ENCODE measurements around the gene RAB3B. TPM values are rescaled to one million over a fixed set of nuclear protein-coding genes. Genes with fewer than 3 reads are reported as not detected.
A peak's percentile ranks its signal among the peaks of the same experiment; 100 is the strongest.
"Not testable (repeated sequence)": the region's sequence is repeated elsewhere in the genome, so short reads cannot be mapped to it uniquely, and the experiment has no call there.

Gene RAB3B
- total and polyA plus RNA-seq, 2 experiments from 2014 or later, result 1.5 to 6.9 TPM

DNA sequence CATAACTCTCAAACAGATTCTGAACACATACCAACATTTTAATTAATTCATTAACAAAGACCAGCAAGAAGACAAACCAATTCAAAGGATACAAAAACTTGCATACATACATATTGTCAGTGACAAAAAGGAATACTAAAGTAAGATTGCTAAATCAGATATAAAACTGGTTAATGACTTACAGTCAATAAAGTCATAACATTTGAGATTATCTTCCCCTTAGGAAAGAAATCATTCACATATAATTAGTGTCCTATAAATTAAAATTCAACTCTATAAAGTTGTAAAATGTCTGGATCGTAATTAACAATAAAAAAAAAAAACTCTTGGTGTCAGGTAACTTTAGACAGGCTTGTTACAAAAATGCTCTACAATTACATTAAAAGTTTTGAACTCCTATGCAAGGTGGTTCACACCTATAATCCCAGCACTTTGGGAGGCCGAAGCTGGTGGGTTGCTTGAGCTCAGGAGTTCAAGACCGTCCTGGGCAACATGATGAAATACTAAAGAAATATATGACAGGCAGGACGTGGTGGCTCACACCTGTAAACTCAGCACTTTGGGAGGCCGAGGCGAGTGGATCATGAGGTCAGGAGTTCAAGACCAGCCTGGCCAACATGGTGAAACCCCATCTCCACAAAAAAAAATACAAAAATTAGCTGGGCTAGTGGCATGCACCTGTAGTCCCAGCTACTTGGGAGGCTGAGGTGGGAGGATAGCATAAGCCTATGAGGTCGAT is 17.7 kb upstream of the RAB3B start:
- Histone ChIP-seq H3K36me3 (no peaks in the 10 kb centered on the region), H3K4me3 (no peak overlapping the region), H3K27me3 (no peaks in the 10 kb centered on the region), H3K4me1 (ENCODE audit: low read depth) (no peaks in the 10 kb centered on the region), H3K27ac (no peak overlapping the region), H3K9me3 (ENCODE audit: low read depth) (no peaks in the 10 kb centered on the region)
- DNase-seq (ENCODE audit: low read depth in 1 of 2, low spot score in 1 of 2), result no peak
- TF ChIP-seq CTCF (IDR thresholded peaks at IDR 0.05; ENCODE audit: low read depth, low read length), result no peak

DNA sequence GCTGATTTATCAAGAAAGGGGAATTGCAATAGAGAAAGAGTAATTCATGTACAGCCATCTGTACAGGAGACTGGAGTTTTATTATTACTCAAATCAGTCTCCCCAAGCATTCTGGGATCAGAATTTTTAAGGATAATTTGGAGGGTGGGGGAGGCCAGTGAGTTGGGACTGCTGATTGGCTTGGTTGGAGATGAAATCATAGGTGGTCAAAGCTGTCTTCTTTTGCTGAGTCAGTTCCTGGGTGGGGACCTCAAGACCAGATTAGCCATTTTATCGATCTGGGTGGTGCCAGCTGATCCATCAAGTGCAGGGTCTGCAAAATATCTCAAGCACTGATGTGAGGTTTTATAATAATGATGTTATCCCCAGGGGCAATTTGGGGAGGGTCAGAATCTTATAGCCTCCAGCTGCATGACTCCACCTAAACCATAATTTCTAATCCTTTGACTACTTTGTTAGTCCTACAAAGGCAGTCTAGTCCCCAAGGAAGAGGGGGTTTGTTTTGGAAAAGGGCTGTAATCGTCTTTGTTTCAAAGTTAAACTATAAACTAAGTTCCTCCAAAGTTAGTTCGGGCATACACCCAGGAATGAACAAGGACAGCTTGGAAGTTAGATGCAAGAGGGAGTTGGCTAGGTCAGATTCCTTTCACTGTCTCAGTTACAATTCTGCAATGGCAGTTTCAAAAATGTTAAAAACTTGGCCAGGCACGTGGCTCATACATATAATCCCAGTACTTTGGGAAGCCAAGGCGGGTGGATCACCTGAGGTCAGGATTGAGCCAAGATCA is 16.9 kb upstream of the RAB3B start:
- no peak for DNase-seq (ENCODE audit: low read depth in 1 of 2, low spot score in 1 of 2)
- H3K27ac ChIP-seq, result no peak overlapping the region
- H3K9me3 ChIP-seq (ENCODE audit: low read depth), result no peaks in the 10 kb centered on the region
- H3K4me1 ChIP-seq (ENCODE audit: low read depth), result no peaks in the 10 kb centered on the region
- H3K4me3 ChIP-seq, result no peak overlapping the region
- H3K27me3 ChIP-seq, result no peaks in the 10 kb centered on the region
- TF ChIP-seq CTCF (IDR thresholded peaks at IDR 0.05; ENCODE audit: low read depth, low read length), result no peak
- H3K36me3 ChIP-seq, result no peaks in the 10 kb centered on the region

GRCh38 chr1:52006081-52006553 is 15.6 kb upstream of the RAB3B start:
- not testable (repeated sequence) for DNase-seq (ENCODE audit: low read depth in 1 of 2, low spot score in 1 of 2)

GRCh38 chr1:52005548-52005947 is 15.0 kb upstream of the RAB3B start:
- H3K36me3 ChIP-seq, H3K27ac ChIP-seq, H3K4me3 ChIP-seq: not testable (repeated sequence)

More at GRCh38 chr1:52006081-52006553, 15.6 kb upstream of the RAB3B start:
- H3K9me3 ChIP-seq (ENCODE audit: low read depth); H3K4me3 ChIP-seq; H3K27me3 ChIP-seq; H3K36me3 ChIP-seq; H3K27ac ChIP-seq; H3K4me1 ChIP-seq (ENCODE audit: low read depth): not testable (repeated sequence)

GRCh38 chr1:52003877-52004276 is 13.4 kb upstream of the RAB3B start:
- DNase-seq (ENCODE audit: low read depth in 1 of 2, low spot score in 1 of 2), result no peak
- TF ChIP-seq CTCF (IDR thresholded peaks at IDR 0.05; ENCODE audit: low read depth, low read length), result no peak
- H3K36me3 ChIP-seq, result no peaks in the 10 kb centered on the region
- H3K9me3 ChIP-seq (ENCODE audit: low read depth), result no peaks in the 10 kb centered on the region
- H3K4me1 ChIP-seq (ENCODE audit: low read depth), result no peaks in the 10 kb centered on the region
- no peak overlapping the region for H3K4me3 ChIP-seq
- no peak overlapping the region for H3K27ac ChIP-seq
- no peaks in the 10 kb centered on the region for H3K27me3 ChIP-seq

More at GRCh38 chr1:52005548-52005947, 15.0 kb upstream of the RAB3B start:
- not testable (repeated sequence) for H3K4me1 ChIP-seq (ENCODE audit: low read depth); H3K27me3 ChIP-seq; H3K9me3 ChIP-seq (ENCODE audit: low read depth)
- DNase-seq (ENCODE audit: low read depth in 1 of 2, low spot score in 1 of 2), result peak in 1 of 2 donors; percentile 53

DNA sequence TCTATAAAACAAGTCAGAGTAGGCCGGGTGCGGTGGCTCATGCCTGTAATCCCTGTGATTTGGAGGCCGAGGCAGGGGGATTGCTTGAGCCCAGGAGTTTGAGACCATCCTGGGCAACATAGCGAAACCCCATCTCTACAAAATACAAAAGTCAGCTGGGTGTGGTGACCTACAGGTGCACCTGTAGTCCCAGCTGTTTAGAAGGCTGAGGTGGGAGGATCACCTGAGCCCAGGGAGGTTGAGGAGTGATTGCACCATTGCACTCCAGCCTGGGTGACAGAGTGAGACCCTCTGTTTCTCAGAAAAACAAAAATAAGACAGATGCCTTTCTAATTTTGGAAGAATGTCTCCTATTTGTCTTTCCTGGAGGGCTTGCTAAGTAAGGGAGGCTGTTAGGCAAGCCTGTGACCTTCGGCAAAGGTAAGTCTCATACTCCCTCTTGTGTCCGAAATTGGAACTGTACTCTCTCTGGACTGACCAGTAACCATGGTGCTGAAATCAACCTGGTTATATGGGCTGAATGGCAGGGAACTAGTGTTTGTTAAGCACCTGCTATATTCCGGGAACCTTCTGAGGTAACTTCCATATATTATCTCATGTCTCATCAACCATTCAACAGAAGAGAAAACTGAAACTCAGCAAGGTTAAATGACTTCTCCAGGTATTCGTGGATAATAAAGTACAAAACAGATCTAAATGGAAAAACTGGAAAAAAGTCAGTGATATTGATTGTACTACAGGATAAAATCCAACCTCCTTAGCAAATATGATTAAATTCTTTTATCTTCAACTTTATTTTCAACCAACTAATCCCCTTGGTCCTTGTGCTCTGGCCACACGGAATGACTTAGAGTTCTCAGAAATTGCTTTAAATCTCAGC is 11.8 kb upstream of the RAB3B start:
- no peaks in the 10 kb centered on the region for H3K27me3 ChIP-seq
- TF ChIP-seq CTCF (IDR thresholded peaks at IDR 0.05; ENCODE audit: low read depth, low read length), result peak; percentile 88

More for the DNA sequence above, 11.8 kb upstream of the RAB3B start:
- peak; percentile 93 to 94 for DNase-seq (ENCODE audit: low read depth in 1 of 2, low spot score in 1 of 2)
- Histone ChIP-seq H3K36me3 (no peaks in the 10 kb centered on the region), H3K4me1 (ENCODE audit: low read depth) (no peaks in the 10 kb centered on the region), H3K9me3 (ENCODE audit: low read depth) (no peaks in the 10 kb centered on the region), H3K27ac (no peak overlapping the region), H3K4me3 (no peak overlapping the region)

All from cardiac muscle cell (in vitro differentiated cells and primary cell).